GM21576 (cell line): ENCODE measurements around the gene PINK1.

Source experiments
- ATAC-seq: cut with Tn5 transposase; IDR thresholded peaks from one replicate; pipeline ENCODE4 v1.9.1; 2021; ENCODE audit warnings: mild to moderate bottlenecking, moderate library complexity; ENCODE audit not compliant: unreplicated experiment

The PINK1 gene

DNA sequence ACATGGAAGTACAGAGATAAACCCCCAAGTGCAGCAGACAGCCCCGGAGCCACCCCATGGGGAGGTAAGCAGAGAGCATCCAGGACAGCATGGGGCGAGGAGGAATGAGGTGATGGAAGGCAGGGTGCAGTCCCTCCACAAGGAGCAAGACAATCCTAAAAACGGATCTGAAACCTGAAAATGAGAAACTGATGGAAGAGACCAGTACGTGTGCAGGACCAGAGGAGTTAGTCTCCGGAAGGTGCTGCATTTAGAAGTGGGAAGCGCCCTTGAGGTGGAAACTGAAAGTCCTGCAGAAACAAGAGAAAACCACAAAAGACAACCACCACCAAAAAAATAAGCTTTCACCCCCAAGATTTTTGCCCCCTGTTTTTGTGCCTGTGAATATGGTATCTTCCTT, 45.3 kb downstream of the PINK1 start:
- ATAC-seq: no peak

GRCh38 chr1:20680269-20680668, 47.0 kb downstream of the PINK1 start:
- no peak for ATAC-seq

GRCh38 chr1:20681999-20682398, 48.7 kb downstream of the PINK1 start:
- no peak for ATAC-seq

DNA sequence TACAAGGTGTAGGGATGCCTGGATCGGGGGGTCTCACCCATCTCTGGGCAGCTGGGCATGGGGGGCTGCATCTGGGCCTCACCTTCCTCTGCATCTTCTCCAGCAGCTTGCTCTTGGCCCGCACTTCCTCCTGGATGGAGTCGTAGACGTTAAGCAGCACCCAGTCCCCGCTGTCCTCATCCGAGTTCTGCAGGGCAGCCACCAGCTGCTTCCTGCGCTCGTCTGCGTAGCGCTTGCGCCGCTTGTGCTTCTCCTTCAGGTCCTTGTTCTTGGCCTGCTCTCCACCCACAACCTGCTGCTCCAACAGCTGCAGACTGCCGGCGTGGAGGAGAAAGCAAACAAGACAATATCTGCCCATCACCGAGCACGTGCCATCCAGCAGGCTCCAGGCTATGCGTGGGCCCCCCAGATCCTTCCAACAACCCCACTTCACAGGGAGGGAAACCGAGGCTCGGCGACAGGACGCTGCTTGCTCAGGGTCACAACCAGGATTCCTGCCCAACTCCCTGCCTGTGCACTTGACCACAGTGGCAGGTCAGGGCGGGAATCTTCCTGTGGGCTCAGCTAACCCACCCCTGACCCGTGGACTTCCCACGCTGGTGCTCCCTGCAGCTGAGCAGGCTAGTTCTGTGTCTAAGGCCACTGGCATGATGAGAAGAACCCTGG, 49.4 kb downstream of the PINK1 start:
- ATAC-seq: no peak

GRCh38 chr1:20683614-20684013, 50.4 kb downstream of the PINK1 start:
- no peak for ATAC-seq

GRCh38 chr1:20684050-20684620, 50.9 kb downstream of the PINK1 start:
- ATAC-seq: no peak

GRCh38 chr1:20684651-20685050, 51.4 kb downstream of the PINK1 start:
- no peak for ATAC-seq

GRCh38 chr1:20685099-20685662, 51.9 kb downstream of the PINK1 start:
- ATAC-seq: no peak

GRCh38 chr1:20685741-20686140, 52.5 kb downstream of the PINK1 start:
- no peak for ATAC-seq

DNA sequence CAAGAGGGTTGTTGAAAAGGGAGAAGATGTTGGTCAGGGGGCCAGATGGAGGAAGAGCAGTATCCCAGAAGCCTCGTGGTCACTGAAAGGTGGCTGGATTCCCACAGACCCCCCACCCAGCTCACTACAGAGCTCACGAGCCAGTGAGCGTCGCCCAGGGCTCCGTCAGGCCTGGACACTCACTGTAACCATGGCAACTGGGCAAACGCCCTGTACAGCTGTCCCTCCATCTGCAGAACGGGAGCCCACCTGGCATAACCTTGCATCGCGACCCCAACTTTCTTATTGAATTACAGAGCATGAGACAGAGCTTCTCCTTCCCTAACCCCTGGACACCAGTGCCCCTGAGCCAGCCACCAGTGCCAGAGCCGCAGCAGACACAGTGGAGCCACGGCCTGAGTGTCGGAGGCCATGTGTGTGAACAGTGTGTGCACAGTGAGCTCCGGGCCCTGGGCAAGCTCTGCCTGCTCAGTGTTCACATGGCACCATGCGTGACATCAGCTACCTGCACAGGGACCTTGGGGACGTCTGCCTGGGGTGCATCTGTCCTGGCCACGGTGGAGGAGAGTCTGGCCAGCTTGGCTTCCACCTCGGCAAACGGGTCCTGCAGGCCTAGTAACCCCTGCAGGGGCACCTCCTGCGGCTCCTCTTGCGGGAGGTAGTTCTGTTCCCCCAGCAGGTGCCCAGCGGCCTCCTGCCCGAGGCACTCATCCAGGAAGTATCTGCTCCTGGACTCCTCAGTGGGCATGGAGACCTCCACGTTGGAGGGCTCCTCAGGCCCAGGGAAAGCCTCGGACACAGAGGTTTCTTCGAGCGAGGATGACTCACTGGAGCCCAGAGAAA, 53.8 kb downstream of the PINK1 start:
- no peak for ATAC-seq

DNA sequence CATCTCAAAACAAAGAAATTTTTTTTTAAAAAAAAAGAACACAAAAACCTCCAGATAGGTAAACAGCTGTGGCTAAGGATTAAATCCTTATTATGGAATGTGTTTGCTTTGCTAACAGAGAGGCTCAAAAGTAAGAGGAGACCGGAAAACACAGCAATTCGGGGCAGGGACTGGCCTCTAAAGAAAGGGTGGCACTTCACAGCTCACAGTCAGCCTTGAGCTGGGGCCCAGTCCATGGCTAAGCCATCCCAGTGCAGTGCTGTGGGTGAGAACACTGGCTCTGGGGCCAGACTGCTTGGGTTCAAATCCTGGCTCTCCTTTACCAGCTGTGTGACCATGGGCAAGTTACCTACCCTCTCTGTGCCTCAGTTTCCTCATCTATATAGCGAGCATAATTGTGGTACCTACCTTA, 56.4 kb downstream of the PINK1 start:
- no peak for ATAC-seq

DNA sequence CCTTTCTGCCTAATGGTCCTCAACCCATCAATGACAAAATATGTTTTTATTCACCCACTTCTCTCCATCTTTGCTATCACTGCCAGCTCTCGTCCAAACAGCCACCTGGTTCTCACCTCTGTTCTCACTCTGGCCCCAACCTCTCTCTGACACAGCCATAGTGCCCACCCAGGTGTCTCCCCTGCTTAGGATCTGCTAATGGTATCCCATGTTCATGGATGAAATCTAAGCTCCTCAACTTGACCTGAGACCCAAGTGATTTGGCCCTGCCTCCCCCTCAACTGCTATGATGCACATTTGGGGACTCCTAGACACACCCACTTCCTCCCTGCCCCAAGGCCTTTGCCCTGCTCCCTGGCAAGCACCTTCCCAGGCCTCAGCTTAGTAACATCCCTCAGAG, 58.6 kb downstream of the PINK1 start:
- no peak for ATAC-seq

DNA sequence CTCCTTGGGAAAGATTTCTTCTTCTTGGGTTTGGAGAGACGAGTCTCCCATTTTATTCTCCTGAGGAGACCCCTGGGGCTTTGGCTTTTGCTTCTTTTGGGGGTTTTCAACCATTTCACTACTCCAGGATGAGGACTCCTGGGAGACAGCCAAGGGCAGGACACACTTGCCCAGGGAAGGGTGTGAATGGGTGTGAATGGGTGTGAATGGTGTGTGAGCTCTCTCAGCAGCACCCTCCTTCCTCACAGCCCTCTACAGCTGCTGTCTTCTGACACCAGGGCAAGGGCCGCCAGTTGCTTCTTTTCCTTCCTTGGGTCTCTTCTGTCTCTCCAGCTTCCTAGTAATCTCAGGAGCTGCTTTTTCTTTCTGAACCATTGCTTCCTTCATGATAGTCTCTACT, 60.4 kb downstream of the PINK1 start:
- ATAC-seq: no peak

DNA sequence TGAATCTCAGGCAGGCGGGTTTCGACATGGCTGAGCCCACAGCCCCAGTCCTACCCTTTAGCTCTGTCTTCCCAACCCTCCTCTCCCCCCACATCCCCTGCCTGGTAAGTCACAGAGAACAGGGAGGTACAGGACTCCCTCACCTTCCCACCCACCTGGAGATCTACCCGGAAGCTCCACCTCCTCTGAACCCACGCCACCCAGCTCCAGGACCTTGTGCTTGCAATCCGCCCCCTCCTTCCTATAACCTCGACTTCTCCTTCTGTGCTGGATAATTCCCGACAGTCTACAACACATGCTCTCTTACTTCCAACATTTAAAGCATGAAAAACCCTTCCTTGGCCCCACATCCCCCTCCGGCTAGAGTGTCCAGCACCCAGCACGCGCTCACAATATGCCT, 62.3 kb downstream of the PINK1 start:
- ATAC-seq: no peak

DNA sequence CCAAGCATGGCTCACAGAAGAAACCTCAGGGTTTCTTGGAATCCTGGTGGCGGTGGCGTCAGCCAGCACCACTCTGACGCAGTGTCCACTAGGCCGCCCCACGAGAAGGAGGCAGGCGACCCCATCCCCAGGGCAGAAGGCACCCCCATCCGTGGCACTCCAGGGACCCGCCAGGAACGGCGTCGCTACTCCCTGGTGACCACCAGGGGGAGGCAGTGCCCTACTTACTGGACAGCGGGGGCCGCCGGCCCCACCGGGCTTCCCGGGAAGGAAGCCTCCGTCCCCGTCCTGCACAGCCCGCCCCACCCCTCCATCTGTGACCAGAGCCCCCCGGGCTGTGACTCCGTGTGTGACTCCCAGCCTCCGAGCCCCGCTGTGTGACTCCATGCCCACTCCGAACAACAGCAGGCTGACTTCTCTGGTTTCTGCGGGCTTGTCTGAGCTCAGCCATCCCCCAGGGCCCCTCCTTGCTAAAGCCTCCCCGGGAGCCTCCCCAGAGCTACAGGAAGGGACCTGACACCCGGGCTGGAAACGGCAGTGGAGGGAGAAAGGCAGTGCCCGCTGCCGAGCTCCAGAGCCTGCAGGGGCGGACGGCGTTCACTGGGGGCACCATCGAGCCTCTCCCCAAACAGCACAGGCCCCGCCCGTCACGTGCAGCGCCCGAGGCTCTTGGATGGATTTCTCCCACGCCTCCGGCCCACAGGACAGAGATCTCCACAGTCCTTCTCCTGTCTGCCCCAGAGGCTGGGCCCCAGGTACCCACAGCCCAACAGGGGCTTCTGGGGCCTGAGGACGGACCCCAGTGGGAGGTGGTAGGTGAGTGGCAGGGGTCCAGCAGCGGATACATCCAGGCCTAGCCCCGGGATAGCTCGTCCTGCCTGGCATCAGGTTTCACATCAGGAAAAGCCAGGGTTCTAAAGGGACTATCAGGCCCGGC, 63.4 kb downstream of the PINK1 start:
- ATAC-seq: no peak

GRCh38 chr1:20697563-20697962, 64.3 kb downstream of the PINK1 start:
- no peak for ATAC-seq

- ATAC-seq: no peak
Measured at GRCh38 chr1:20698195-20698910, 65.1 kb downstream of the PINK1 start.

GRCh38 chr1:20699558-20699957, 66.3 kb downstream of the PINK1 start:
- ATAC-seq: no peak

- ATAC-seq: no peak
Measured at GRCh38 chr1:20700636-20701215, 67.5 kb downstream of the PINK1 start.
